H9 (cell line): ENCODE data around the gene FNDC3B. TPM values are rescaled to one million over a fixed set of nuclear protein-coding genes. Genes with fewer than 3 reads are reported as not detected.

Source experiments
- DNase-seq: peaks from one replicate; pipeline ENCODE4 v3.0.0-alpha.2; 2017
- H2AFZ ChIP-seq: one replicate; pipeline ENCODE4 v1.6.1; 2013; ENCODE audit warnings: mild to moderate bottlenecking, low read length, control low read depth, moderate library complexity
- H2AK5ac ChIP-seq: 2 replicates; pipeline ENCODE4 v1.6.1; 2013; ENCODE audit warnings: low read length, control low read depth, mixed read lengths; ENCODE audit not compliant: insufficient read length
- H2BK120ac ChIP-seq: one replicate; pipeline ENCODE4 v1.6.1; 2013; ENCODE audit warnings: low read depth, mild to moderate bottlenecking, low read length, control low read depth, inconsistent platforms; ENCODE audit not compliant: poor library complexity, severe bottlenecking
- H2BK12ac ChIP-seq: 2 replicates; pipeline ENCODE4 v1.6.1; 2013; ENCODE audit warnings: low read length, control low read depth, mixed read lengths, low read depth; ENCODE audit not compliant: insufficient read length
- H2BK15ac ChIP-seq: 2 replicates; pipeline ENCODE4 v1.6.1; 2013; ENCODE audit warnings: low read depth, low read length, control low read depth
- H2BK20ac ChIP-seq: one replicate; pipeline ENCODE4 v1.6.1; 2013; ENCODE audit warnings: low read depth, mild to moderate bottlenecking, low read length, control low read depth, inconsistent platforms; ENCODE audit not compliant: poor library complexity, severe bottlenecking
- H2BK5ac ChIP-seq: 2 replicates; pipeline ENCODE4 v1.6.1; 2013; ENCODE audit warnings: low read length, control low read depth, mixed read lengths; ENCODE audit not compliant: insufficient read length
- H3K14ac ChIP-seq: 2 replicates; pipeline ENCODE4 v1.6.1; 2013; ENCODE audit warnings: low read length, control low read depth; ENCODE audit not compliant: insufficient read depth
- H3K18ac ChIP-seq: 2 replicates; pipeline ENCODE4 v1.6.1; 2013; ENCODE audit warnings: low read depth, mild to moderate bottlenecking, mixed read lengths, low read length, control low read depth; ENCODE audit not compliant: insufficient read length
- H3K23ac ChIP-seq: 2 replicates; pipeline ENCODE4 v1.6.1; 2013; ENCODE audit warnings: low read length, control low read depth, mixed read lengths, low read depth; ENCODE audit not compliant: insufficient read length
- H3K23me2 ChIP-seq: 2 replicates; pipeline ENCODE4 v1.6.1; 2013; ENCODE audit warnings: low read depth, mild to moderate bottlenecking, mixed read lengths, low read length, control low read depth; ENCODE audit not compliant: insufficient read length, poor library complexity, severe bottlenecking
- H3K27ac ChIP-seq: 2 replicates; pipeline ENCODE4 v1.5.1; 2013; ENCODE audit warnings: low read length, control low read depth, mixed read lengths, low read depth; ENCODE audit not compliant: insufficient read length
- H3K27me3 ChIP-seq: 2 replicates; pipeline ENCODE4 v1.6.1; 2013; ENCODE audit warnings: low read length, control low read depth, inconsistent platforms; ENCODE audit not compliant: insufficient read depth
- H3K4ac ChIP-seq: 2 replicates; pipeline ENCODE4 v1.6.1; 2013; ENCODE audit warnings: low read depth, mild to moderate bottlenecking, control low read depth, inconsistent platforms, low read length, moderate library complexity
- H3K4me1 ChIP-seq: 2 replicates; pipeline ENCODE4 v1.6.1; 2013; ENCODE audit warnings: low read length, control low read depth, inconsistent platforms; ENCODE audit not compliant: insufficient read depth
- H3K4me2 ChIP-seq: 2 replicates; pipeline ENCODE4 v1.6.1; 2013; ENCODE audit warnings: low read length, control low read depth, mixed read lengths; ENCODE audit not compliant: insufficient read length, insufficient read depth
- H3K56ac ChIP-seq: 2 replicates; pipeline ENCODE4 v1.6.1; 2013; ENCODE audit warnings: low read depth, mild to moderate bottlenecking, mixed read lengths, low read length, control low read depth; ENCODE audit not compliant: insufficient read length
- H3K79me1 ChIP-seq: 2 replicates; pipeline ENCODE4 v1.6.1; 2013; ENCODE audit warnings: low read depth, mild to moderate bottlenecking, moderate library complexity, low read length, control low read depth, inconsistent platforms; ENCODE audit not compliant: insufficient read depth, poor library complexity, severe bottlenecking
- H3K79me2 ChIP-seq: 2 replicates; pipeline ENCODE4 v1.6.1; 2013; ENCODE audit warnings: low read length, control low read depth, inconsistent platforms; ENCODE audit not compliant: insufficient read depth
- H3K9ac ChIP-seq: 2 replicates; pipeline ENCODE4 v1.6.1; 2013; ENCODE audit warnings: low read length, control low read depth, mixed read lengths; ENCODE audit not compliant: insufficient read length; ENCODE audit errors: extremely low read depth
- H3K9me3 ChIP-seq: one replicate; pipeline ENCODE4 v1.6.1; 2013; ENCODE audit warnings: low read depth, low read length, inconsistent platforms; ENCODE audit not compliant: control insufficient read depth
- H3T11ph ChIP-seq: one replicate; pipeline ENCODE4 v1.6.1; 2013; ENCODE audit warnings: mild to moderate bottlenecking, low read length, control low read depth, inconsistent platforms
- H4K20me1 ChIP-seq: one replicate; pipeline ENCODE4 v1.6.1; 2013; ENCODE audit not compliant: control insufficient read depth, insufficient read length, insufficient read depth
- H4K5ac ChIP-seq: 2 replicates; pipeline ENCODE4 v1.6.1; 2013; ENCODE audit warnings: low read depth, mild to moderate bottlenecking, mixed read lengths, low read length, control low read depth; ENCODE audit not compliant: insufficient read length
- H4K8ac ChIP-seq: replicated peaks from 2 replicates; pipeline ENCODE4 v1.6.1; 2013; ENCODE audit warnings: low read length, control low read depth, mixed read lengths, low read depth; ENCODE audit not compliant: insufficient read length
- H4K91ac ChIP-seq: 2 replicates; pipeline ENCODE4 v1.6.1; 2013; ENCODE audit warnings: low read depth, mild to moderate bottlenecking, moderate library complexity, mixed read lengths, low read length, control low read depth; ENCODE audit not compliant: insufficient read length
- H3K27ac Mint-ChIP-seq, 3 experiments: 2 replicates in 2 of 3; 3 replicates in 1 of 3; pipeline ENCODE4 v1.8.0; 2020 to 2021; ENCODE audit warnings: mixed read lengths in 3 of 3, mild to moderate bottlenecking in 1 of 3, moderate library complexity in 1 of 3
- H3K27me3 Mint-ChIP-seq: 2 replicates; pipeline ENCODE4 v1.8.0; 2021; ENCODE audit warnings: low read depth, mild to moderate bottlenecking, moderate library complexity, mixed read lengths
- H3K36me3 Mint-ChIP-seq, 3 experiments: 2 replicates in 2 of 3; 3 replicates in 1 of 3; pipeline ENCODE4 v1.8.0; 2020 to 2021; ENCODE audit warnings: low read depth in 3 of 3, mixed read lengths in 3 of 3; ENCODE audit not compliant: insufficient read depth in 1 of 3
- H3K4me1 Mint-ChIP-seq, 2 experiments: 2 replicates each; pipeline ENCODE4 v1.8.0; 2020; ENCODE audit warnings: mixed read lengths in 2 of 2
- H3K4me3 Mint-ChIP-seq, 2 experiments: 2 replicates in 1 of 2; 3 replicates in 1 of 2; pipeline ENCODE4 v1.8.0; 2020 to 2021; ENCODE audit warnings: mild to moderate bottlenecking in 2 of 2, mixed read lengths in 2 of 2, moderate library complexity in 1 of 2
- H3K9me3 Mint-ChIP-seq, 2 experiments: 2 replicates in 1 of 2; 3 replicates in 1 of 2; pipeline ENCODE4 v1.8.0; 2020; ENCODE audit warnings: mild to moderate bottlenecking in 2 of 2, mixed read lengths in 2 of 2, moderate library complexity in 1 of 2
- CTCF ChIP-seq: fragments of 200-600 bp; sonication (generic); conservative IDR thresholded peaks from 3 replicates; pipeline ENCODE4 v1.8.0; 2021; ENCODE audit warnings: antibody characterized with exemption, mild to moderate bottlenecking
- WGBS: extraction: QIAGEN DNeasy Blood & Tissue Kit; methylation state at CpG from one replicate; pipeline ENCODE4 v1.1.7; 2013; ENCODE audit warnings: missing lambda C conversion rate, low lambda C conversion rate, mixed read lengths; ENCODE audit not compliant: insufficient read length; ENCODE audit errors: extremely low coverage; 5-methylcytosine and 5-hydroxymethylcytosine counted together
- total RNA-seq: library from RNA; stranded (reverse); gene quantifications from 2 replicates; pipeline ENCODE4 v1.2.1, GENCODE V29; 2021

Gene FNDC3B
- total RNA-seq, 1 experiment from 2014 or later: 43.8 TPM

GRCh38 chr3:172191629-172192028 lies 152.3 kb downstream of the FNDC3B start:
- no peak overlapping the region for H3K23ac ChIP-seq
- H2BK20ac ChIP-seq: no peak overlapping the region
- no peak overlapping the region for H3K9ac ChIP-seq
- no peak overlapping the region for H4K5ac ChIP-seq
- H3T11ph ChIP-seq: no peak overlapping the region
- H3K18ac ChIP-seq: no peak overlapping the region
- no peak overlapping the region for H2BK12ac ChIP-seq
- H2AFZ ChIP-seq: no peak overlapping the region
- no peak overlapping the region for H3K27ac ChIP-seq
- H3K4me3 Mint-ChIP-seq: no peak overlapping the region
- H3K4me2 ChIP-seq: no peak overlapping the region
- H3K4me1 ChIP-seq: no peaks in the 10 kb centered on the region
- peaks cover 13 to 18% of the 10 kb centered on the region in 2 experiments for H3K4me1 Mint-ChIP-seq
- H4K20me1 ChIP-seq: no peaks in the 10 kb centered on the region
- H2AK5ac ChIP-seq: no peak overlapping the region
- no peak overlapping the region for H4K8ac ChIP-seq
- H3K4ac ChIP-seq: no peak overlapping the region
- H3K9me3 ChIP-seq: no peaks in the 10 kb centered on the region
- H2BK120ac ChIP-seq: no peak overlapping the region
- peak overlapping the region in 2 of 3 experiments; percentile 53 to 77; a peak in 5 of 7 replicates for H3K27ac Mint-ChIP-seq
- H3K9me3 Mint-ChIP-seq: 0 out of 5 replicates have a peak, but pooled peaks cover 0 to 4% of the 10 kb centered on the region in 2 experiments
- no peaks in the 10 kb centered on the region for H3K79me1 ChIP-seq
- no peak overlapping the region for H2BK15ac ChIP-seq
- H3K27me3 Mint-ChIP-seq: no peaks in the 10 kb centered on the region
- no peaks in the 10 kb centered on the region for H3K23me2 ChIP-seq
- H3K14ac ChIP-seq: no peak overlapping the region
- no CpG with 5 or more reads among the region's 4 CpGs for WGBS
- DNase-seq: no peak
- H3K56ac ChIP-seq: no peak overlapping the region
- TF ChIP-seq CTCF: no peak
- H2BK5ac ChIP-seq: no peak overlapping the region
- H3K79me2 ChIP-seq: 0 out of 2 replicates have a peak, but pooled peaks cover 1% of the 10 kb centered on the region
- no peak overlapping the region for H4K91ac ChIP-seq
- H3K27me3 ChIP-seq: no peaks in the 10 kb centered on the region
- H3K36me3 Mint-ChIP-seq: peaks cover 4 to 7% (median 4%) of the 10 kb centered on the region in 3 experiments; a peak in 5 of 7 replicates
